Heart left ventricle (tissue), 13 donors: ENCODE results near the gene FAF1.

ENCODE experiments used
- CTCF ChIP-seq, 12 donors: fragments of 200-600 bp; sonication (generic) in 4 of 12; IDR thresholded peaks; one replicate each; pipeline versions ENCODE4 v1.5.0 to v1.8.0; 2018 to 2022; ENCODE audit warnings: antibody characterized with exemption in 12 of 12, mild to moderate bottlenecking in 5 of 12
- POLR2A ChIP-seq, 2 donors: fragments of 450-650 bp; IDR thresholded peaks; one replicate each; pipeline ENCODE4 v1.6.1; 2017; ENCODE audit warnings: antibody characterized with exemption in 2 of 2, mild to moderate bottlenecking in 2 of 2, moderate library complexity in 2 of 2
- donor health status: ischemic (EF 13 %, LVEDD 7.1; RV severe dilation, severe dysfunction).
- donor health status: DM: no; HTN: yes; CAD: no.
- donor health status: DM: no; HTN: no; CAD: no.
- donor health status: ischemic (EF 25% LVEDD 6.9; RV normal size, moderate dysfunction).
- donor health status: ischemic (EF 25% LVEDD 5.7; RV mildly dilated, moderate dysfunction).
- donor health status: ischemic (EF 35%, LVEDD 5.7; RV mildly dilated, moderate dysfunction).
- donor health status: nonischemic (EF 11% LVEDD 7.7; RV severe dilation, severe dysfunction).
- donor health status: DM: yes; HTN: yes; CAD: no.
- donor health status: PGD.
- donor health status: ischemic (EF 29% LVEDD 5.4; RV normal size, mild dysfunction).
- donor health status: nonischemic (EF 23%, LVEDD 6.1; RV moderate dilation, normal function).

- TF ChIP-seq CTCF (IDR thresholded peaks at IDR 0.05) = no peak
- TF ChIP-seq POLR2A (IDR thresholded peaks at IDR 0.05) = no peak
These were observed 467.9 kb downstream of the FAF1 start for GRCh38 chr1:50492142-50492541.
